IMR-90 (cell line): ENCODE data around the gene MOB4.

Experiments
- FOS ChIP-seq: fragments of 150-350 bp; IDR thresholded peaks from 2 replicates; pipeline ENCODE4 v1.6.1; 2016; ENCODE audit warnings: low read depth, low read length
- POLR2A ChIP-seq: IDR thresholded peaks from 2 replicates; pipeline ENCODE4 v1.6.1; 2012; ENCODE audit warnings: mild to moderate bottlenecking, low read depth, low read length
- RFX5 ChIP-seq: IDR thresholded peaks from 2 replicates; pipeline ENCODE4 v1.8.0; 2012; ENCODE audit warnings: low read depth, mild to moderate bottlenecking, low read length, moderate library complexity
- SMC3 ChIP-seq: fragments of 150-350 bp; IDR thresholded peaks from 2 replicates; pipeline ENCODE4 v1.6.1; 2016; ENCODE audit warnings: low read depth, mild to moderate bottlenecking, antibody characterized with exemption, low read length, moderate library complexity
- TF ChIP-seq, protein P1 (sequence below): conservative IDR thresholded peaks from 2 replicates; pipeline ENCODE4 v1.5.1; 2012; ENCODE audit warnings: mild to moderate bottlenecking, low read depth, low read length, improper control_type of control experiment

DNA sequence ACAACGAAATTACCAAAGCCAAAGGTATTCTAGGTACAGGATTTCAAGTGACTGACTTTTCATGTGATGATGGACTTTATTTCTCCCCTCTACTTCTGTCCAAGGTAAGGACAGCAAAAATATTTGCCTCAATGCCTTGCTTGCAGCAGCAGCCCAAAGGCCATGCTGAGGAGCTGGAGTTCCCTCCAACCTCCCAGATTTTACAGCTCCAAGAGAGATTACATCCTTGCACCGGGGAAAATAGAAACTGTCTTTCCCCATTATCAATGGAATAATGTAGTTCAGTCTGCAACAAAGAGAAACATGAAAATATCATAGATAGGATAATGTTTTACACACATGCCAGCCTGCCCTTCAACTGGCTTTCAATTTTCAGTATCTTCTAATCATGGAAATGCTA lies 29.7 kb upstream of the MOB4 start:
- TF ChIP-seq SMC3, result no peak
- TF ChIP-seq, protein P1, sequence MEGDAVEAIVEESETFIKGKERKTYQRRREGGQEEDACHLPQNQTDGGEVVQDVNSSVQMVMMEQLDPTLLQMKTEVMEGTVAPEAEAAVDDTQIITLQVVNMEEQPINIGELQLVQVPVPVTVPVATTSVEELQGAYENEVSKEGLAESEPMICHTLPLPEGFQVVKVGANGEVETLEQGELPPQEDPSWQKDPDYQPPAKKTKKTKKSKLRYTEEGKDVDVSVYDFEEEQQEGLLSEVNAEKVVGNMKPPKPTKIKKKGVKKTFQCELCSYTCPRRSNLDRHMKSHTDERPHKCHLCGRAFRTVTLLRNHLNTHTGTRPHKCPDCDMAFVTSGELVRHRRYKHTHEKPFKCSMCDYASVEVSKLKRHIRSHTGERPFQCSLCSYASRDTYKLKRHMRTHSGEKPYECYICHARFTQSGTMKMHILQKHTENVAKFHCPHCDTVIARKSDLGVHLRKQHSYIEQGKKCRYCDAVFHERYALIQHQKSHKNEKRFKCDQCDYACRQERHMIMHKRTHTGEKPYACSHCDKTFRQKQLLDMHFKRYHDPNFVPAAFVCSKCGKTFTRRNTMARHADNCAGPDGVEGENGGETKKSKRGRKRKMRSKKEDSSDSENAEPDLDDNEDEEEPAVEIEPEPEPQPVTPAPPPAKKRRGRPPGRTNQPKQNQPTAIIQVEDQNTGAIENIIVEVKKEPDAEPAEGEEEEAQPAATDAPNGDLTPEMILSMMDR, result no peak
- TF ChIP-seq RFX5, result no peak
- TF ChIP-seq POLR2A, result no peak
- no peak for TF ChIP-seq FOS
